ENCODE results near the gene MLLT1.

MLLT1 gene

GRCh38 chr19:6214881-6215541, 64.8 kb downstream of the MLLT1 start:
- H3K27ac ChIP-seq, result peak overlapping the region; percentile 23; the same call in 1 of the 2 replicates
- ChIA-PET CTCF (no interaction called here), POLR2A (ENCODE audit: low non-redundant PET) (no interaction called here)
- TF ChIP-seq CTCF (conservative IDR thresholded peaks at IDR 0.05; ENCODE audit: low read depth), result no peak
- DNase-seq (ENCODE audit: low spot score), result no peak

GRCh38 chr19:6213696-6214641, 65.8 kb downstream of the MLLT1 start:
- POLR2A ChIA-PET (ENCODE audit: low non-redundant PET), result no interaction called here
- no peak overlapping the region; the same call in 1 of the 2 replicates for H3K27ac ChIP-seq
- DNase-seq (ENCODE audit: low spot score), result no peak
- TF ChIP-seq CTCF (conservative IDR thresholded peaks at IDR 0.05; ENCODE audit: low read depth), result no peak
- CTCF ChIA-PET, result no interaction called here

- ChIA-PET POLR2A (ENCODE audit: low non-redundant PET) (no interaction called here), CTCF (no interaction called here)
- no peak for TF ChIP-seq CTCF (conservative IDR thresholded peaks at IDR 0.05; ENCODE audit: low read depth)
- H3K27ac ChIP-seq, result no peak overlapping the region
- no peak for DNase-seq (ENCODE audit: low spot score)
Measured at GRCh38 chr19:6213266-6213595, 66.5 kb downstream of the MLLT1 start.

- TF ChIP-seq CTCF (conservative IDR thresholded peaks at IDR 0.05; ENCODE audit: low read depth), result no peak
- no peak for DNase-seq (ENCODE audit: low spot score)
- ChIA-PET CTCF (no interaction called here), POLR2A (ENCODE audit: low non-redundant PET) (no interaction called here)
- no peak overlapping the region for H3K27ac ChIP-seq
Measured at GRCh38 chr19:6212403-6213265, 67.1 kb downstream of the MLLT1 start.

GRCh38 chr19:6211632-6212402, 68.0 kb downstream of the MLLT1 start:
- no peak overlapping the region for H3K27ac ChIP-seq
- DNase-seq (ENCODE audit: low spot score), result no peak
- POLR2A ChIA-PET (ENCODE audit: low non-redundant PET), result no interaction called here
- no peak for TF ChIP-seq CTCF (conservative IDR thresholded peaks at IDR 0.05; ENCODE audit: low read depth)
- CTCF ChIA-PET, result no interaction called here
